ENCODE results near the gene SPTLC3. TPM values are rescaled to one million over a fixed set of nuclear protein-coding genes. Genes with fewer than 3 reads are reported as not detected.

Gene SPTLC3
- total and polyA plus RNA-seq, 2 of the 13 experiments (the other 11 are each of a cell fraction or from before 2014, with no cell fraction given): 20.5 to 95.6 TPM

GRCh38 chr20:13130707-13131103 is 121.9 kb downstream of the SPTLC3 start (continued):
- no peak for TF ChIP-seq ZBED4 (CRISPR knock-in tag; IDR thresholded peaks at IDR 0.05; ENCODE audit: borderline replicate concordance)

GRCh38 chr20:13131688-13132087 is 122.9 kb downstream of the SPTLC3 start:
- no peak overlapping the region for H2AFZ ChIP-seq (ENCODE audit: low read length)
- no peak overlapping the region for H3K4me2 ChIP-seq (ENCODE audit: low read depth, low read length)
- TF ChIP-seq MAFF (IDR thresholded peaks at IDR 0.05; ENCODE audit: low read depth, low read length) (peak; percentile 44; the same call in 1 of the 2 replicates), FLYWCH1 (CRISPR knock-in tag; IDR thresholded peaks at IDR 0.05) (no peak), MAFK (conservative IDR thresholded peaks at IDR 0.05 in 1 of 2, IDR thresholded peaks at IDR 0.05 in 1 of 2; ENCODE audit: low read length in 2 of 2) (peak; percentile 69 to 77; a peak in 3 of 4 replicates)
- intact Hi-C loops (cut with micrococcal nuclease; ENCODE audit: unreplicated experiment) (no loop called here), in situ Hi-C loops (cut with HindIII; ENCODE audit: extremely low pct_ligation_motif_present, low pct_unique_long_range_greater_than_20kb) (no loop called here)
- DNase-seq (ENCODE audit: low spot score) (no peak), FAIRE-seq (no peak), ATAC-seq (no peak)
- CTCF ChIA-PET (ENCODE audit: low intra/inter-chr PET ratio, low total read pairs): no interaction called here
- no peaks in the 10 kb centered on the region for H3K27me3 ChIP-seq (ENCODE audit: control insufficient read depth in 1 of 2, insufficient read depth in 2 of 2, low read length in 2 of 2)
- H4K20me1 ChIP-seq (ENCODE audit: insufficient read depth, low read length): no peaks in the 10 kb centered on the region
- WGBS (ENCODE audit: low lambda C conversion rate): 78% methylated on average over 3 of the region's 3 CpGs
- no peaks in the 10 kb centered on the region for H3K79me2 ChIP-seq (ENCODE audit: insufficient read depth, low read length)
- BruUV-seq (replicated peaks): no TSS peak
- H3K4me3 ChIP-seq (replicated peaks in 1 of 3; ENCODE audit: insufficient read depth in 1 of 3, low read depth in 2 of 3, low read length in 3 of 3): no peak overlapping the region
- peaks cover 10% of the 10 kb centered on the region for H3K9me3 ChIP-seq (ENCODE audit: low read length)
- no peak overlapping the region for H3K27ac ChIP-seq (ENCODE audit: extremely low read length, insufficient read depth, low read length)
- peaks cover 42 to 63% of the 10 kb centered on the region in 2 experiments for H3K36me3 ChIP-seq (replicated peaks in 1 of 2; ENCODE audit: control insufficient read depth in 1 of 2, insufficient read depth in 2 of 2, low read length in 2 of 2)
- peaks cover 22% of the 10 kb centered on the region for H3K4me1 ChIP-seq (ENCODE audit: insufficient read depth, low read length)
- no peak overlapping the region for H3K9ac ChIP-seq (ENCODE audit: insufficient read depth, low read depth, low read length)
- POLR2A ChIA-PET: interaction anchor here (2.0 kb wide), 1 partner anchor 10 kb away, joined by 7 read pairs; no protein-coding TSS in a partner anchor
